Activated naive CD8-positive, alpha-beta T cell treated with anti-CD3 and anti-CD28 coated beads, Interleukin-2, amount 50 U/mL, for 16 hours (primary cell): ENCODE measurements around the gene LITAF.
"Not testable (repeated sequence)": the region's sequence is repeated elsewhere in the genome, so short reads cannot be mapped to it uniquely, and the experiment has no call there.

Experiments used
- DNase-seq: peaks from one replicate; pipeline ENCODE4 v3.0.0-alpha.2; 2020; ENCODE audit warnings: low read depth, low spot score

Gene LITAF

DNA sequence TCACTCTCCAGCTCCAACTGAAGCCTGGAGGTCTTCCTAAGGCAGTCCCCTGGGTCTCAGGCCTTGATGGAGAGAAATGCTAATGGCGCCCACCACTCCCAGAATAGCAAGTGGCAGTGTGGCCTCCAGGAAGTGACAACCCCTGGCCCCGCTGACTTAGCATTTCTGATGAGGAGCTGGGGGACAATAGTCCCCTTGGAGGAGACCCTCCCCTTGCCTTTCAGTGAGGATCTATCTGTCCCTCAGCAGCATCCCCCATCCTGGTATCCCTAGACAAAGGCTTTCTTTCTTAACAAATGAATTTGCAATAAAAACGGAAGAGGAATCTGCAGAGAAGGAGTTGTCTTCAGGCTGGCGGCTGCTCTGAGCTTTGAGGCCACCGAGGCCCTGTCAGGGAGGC is 68.8 kb downstream of the LITAF start:
- no peak for DNase-seq

DNA sequence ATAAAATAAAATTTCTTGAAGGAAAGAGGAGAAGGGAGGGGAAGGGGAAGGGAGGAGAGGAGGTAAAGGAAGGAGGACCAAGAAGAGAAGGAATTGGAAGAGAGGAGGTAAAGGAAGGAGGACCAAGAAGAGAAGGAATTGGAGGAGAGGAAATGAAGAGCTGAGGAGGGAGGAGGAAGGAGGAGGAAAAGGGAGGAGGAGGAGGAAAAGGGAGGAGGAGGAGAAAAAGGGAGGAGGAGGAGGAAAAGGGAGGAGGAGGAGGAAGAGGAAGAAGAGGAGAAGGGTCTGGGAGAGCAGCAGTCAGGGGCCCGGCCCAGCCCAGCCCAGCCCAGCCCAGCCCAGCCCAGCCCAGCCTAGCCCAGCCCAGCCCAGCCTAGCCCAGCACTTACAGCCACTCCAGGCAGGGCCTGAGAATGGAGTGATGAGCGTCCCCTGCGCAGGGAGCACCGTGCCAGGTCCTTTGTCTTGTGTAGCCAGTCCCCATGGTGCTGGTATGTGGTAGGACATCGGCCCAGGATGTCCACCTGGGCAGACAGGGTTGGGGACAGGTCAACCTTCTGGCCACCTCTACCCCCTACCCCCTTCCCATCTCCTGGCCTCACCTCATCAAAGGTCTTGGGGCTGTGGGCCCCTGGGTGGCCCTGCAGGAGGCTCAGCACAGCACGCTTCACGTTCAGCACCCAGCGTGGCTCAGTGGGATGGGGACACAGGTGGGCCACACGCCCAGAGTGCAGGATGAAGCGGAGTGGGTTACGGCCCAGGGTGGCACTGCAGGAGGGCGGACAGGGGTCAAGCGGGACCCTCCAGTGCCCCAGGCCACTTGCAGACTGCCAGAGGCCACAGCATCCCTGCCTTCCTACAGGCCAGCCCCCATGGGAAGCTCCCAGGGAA is 70.9 kb downstream of the LITAF start:
- DNase-seq: no peak

DNA sequence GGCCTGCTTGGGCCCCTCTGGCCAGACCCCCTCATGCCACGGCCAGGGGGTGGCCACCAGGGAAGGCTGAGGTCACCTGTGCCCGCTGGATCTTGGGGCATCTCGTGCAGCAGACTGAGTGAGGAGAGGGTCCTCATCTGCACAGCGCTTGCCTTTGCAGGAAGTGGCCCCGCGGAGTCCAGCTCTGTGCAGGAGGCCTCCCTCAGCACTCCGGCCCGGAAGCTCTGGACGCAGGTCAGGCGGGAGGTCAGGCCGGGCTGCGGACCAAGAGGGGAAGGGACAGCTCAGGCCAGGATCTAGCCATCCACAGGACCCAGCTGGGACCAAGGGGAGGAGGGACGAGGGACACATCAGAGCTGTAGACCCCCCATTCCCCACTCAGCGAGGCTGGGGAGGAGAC is 72.4 kb downstream of the LITAF start:
- no peak for DNase-seq

GRCh38 chr16:11513366-11513765 is 73.4 kb downstream of the LITAF start:
- not testable (repeated sequence) for DNase-seq

- no peak for DNase-seq
These were observed 74.9 kb downstream of the LITAF start for GRCh38 chr16:11511801-11512200.

- no peak for DNase-seq
These were observed 75.4 kb downstream of the LITAF start for GRCh38 chr16:11511328-11511727.

GRCh38 chr16:11510178-11510973 is 76.3 kb downstream of the LITAF start:
- DNase-seq: no peak

GRCh38 chr16:11507991-11508390 is 78.7 kb downstream of the LITAF start:
- DNase-seq: no peak

GRCh38 chr16:11507350-11507749 is 79.4 kb downstream of the LITAF start:
- DNase-seq: no peak

DNA sequence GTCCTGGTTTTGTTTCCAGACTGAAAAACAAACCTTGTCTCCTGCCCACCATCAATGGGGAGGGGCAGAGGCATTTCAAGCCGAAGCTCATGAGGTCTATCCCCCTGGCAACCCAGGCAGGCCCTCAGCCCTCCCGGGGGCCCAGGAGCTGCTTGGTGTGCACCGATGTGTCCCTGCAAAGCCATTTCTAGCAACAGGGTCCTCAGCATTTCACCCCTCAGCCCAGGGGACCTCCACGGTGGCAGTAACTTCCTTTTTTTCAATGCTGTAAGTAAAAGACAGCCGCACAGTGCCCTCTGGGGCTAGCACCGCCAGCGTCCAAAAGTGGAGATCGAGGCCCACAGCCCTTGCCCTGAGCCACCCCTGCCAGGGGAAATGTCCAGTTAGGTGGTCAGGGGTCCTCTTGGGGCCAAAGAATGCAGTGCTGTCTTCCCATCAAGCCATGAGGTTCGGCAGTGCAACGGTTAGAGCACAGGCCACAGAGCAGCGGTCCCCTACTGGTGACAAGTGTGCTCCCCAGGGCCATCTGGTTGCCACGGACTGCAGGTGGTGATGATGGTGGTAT is 79.9 kb downstream of the LITAF start:
- no peak for DNase-seq

GRCh38 chr16:11504261-11504660 is 82.5 kb downstream of the LITAF start:
- DNase-seq: not testable (repeated sequence)

DNA sequence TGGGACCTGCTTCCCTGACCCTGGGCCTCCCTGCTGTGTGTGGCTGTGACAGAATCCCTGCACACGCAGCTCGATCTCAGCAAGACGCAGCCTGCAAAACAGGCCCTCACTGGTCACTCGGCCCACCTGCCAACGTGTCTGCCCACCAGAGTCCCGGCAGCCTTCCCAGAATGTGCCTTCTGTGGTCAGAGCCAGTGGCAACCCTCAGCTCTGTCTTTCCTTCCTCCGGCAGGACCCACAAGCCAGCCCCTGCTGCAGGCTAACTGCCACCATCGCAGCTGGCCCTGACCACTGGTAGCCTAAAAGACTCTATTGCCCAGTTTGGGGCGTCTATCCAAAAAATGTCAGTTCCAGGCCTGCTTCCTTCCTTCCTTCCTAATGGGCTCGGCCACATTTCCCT is 83.2 kb downstream of the LITAF start:
- no peak for DNase-seq

DNA sequence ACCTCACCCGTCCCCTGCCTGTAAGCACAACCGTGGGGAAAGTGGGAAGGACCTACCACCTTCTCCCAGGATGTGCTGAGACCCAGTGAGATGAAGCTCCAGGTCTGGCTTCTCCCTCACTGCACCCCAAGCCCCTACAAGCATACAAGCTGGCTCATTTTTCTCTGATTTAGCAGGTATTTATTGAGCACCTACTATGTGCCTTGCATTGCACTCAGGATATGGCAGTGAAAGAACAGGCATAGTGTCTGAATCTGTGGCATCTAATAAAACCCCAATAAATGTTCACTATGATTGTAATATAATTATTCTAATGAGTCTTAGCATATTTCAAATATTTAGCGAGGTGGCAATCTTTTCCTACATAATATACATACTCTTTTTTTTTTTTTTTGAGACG is 84.5 kb downstream of the LITAF start:
- DNase-seq: no peak

GRCh38 chr16:11501632-11502031 is 85.1 kb downstream of the LITAF start:
- no peak for DNase-seq

DNA sequence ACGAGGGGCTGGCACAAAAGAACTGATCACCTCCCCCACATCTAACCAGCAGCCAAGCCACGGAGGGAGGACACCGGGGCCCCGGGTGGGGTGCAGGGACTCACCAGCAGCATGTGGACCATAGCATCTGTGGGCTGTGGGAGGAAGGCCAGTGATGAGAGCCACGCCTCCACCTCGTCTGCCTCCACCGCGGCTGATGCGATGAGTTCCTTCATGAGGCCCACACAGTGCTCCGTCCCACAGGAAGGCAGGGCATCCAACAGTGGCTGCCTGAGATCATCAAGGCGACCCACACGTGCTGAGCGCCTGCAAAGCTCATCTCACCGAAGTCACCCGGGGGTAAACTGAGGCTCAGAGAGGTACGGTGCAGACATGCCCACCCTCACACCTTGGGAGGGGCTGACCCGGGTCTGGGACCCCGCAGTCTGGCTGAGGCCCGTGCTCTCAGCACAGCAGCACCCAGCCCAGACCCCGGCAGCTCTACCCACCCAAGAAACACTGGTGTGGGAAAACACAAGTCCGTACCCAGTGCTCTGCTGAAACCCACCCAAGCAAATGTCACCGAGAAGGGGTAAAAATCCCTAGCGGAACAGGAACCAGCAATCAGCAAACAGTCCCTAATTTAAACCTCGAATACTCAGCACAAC is 85.9 kb downstream of the LITAF start:
- DNase-seq: no peak

DNA sequence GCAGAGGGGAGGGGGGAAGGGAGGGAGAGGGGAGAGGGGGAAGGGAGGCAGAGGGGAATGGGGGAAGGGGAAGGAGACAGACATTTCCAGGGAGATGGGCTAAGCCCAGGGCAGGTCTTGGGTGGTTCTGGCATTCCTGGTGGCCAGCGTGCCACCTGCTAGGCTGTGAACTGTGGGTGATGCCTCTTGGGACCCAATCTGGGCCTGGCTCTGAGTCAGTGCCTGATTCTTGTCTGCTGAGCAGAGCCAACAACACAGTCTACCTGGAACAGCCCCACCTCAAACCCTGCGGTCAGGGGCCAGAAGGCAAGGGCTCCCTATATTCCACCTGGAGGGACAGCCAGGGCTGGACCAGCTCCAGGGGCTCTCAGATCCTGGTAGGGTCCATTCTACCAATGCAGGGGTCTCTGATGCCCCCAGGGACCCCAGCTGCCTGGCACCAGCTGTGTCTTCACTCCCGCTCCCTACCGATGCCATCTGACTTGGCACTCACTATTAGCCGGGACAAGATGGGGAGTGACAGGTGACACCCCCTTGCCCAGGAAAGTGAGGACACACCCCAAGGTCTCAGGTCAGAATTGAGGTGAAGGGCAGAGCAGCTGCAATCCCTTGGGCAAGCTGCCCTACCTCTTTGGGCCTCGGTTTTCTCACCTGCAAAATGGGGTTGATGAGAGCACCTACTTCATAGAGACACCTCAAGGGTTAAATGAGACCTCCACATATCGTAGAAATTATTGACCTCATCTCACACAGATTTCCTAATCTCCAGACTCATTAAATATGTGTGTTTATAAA is 87.2 kb downstream of the LITAF start:
- no peak for DNase-seq

DNA sequence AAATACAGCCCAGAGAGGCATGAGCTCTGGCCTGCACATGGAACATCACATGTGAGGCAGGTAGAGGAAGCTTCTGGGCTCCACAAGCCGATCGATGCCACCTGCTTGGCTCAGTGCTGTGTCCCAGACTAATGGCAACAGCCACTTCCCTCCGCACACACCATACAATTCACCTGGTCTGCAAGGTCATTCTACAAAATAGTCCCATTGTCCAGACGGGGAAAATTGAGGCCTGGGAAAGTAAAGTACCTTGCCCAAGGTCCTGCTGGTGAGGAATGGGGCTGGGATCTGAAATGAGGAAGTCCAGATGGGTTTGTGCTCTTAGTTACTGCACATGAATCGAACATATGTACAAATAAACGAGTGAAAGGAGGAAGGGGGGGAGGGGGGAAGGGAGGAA is 88.0 kb downstream of the LITAF start:
- DNase-seq: no peak

DNA sequence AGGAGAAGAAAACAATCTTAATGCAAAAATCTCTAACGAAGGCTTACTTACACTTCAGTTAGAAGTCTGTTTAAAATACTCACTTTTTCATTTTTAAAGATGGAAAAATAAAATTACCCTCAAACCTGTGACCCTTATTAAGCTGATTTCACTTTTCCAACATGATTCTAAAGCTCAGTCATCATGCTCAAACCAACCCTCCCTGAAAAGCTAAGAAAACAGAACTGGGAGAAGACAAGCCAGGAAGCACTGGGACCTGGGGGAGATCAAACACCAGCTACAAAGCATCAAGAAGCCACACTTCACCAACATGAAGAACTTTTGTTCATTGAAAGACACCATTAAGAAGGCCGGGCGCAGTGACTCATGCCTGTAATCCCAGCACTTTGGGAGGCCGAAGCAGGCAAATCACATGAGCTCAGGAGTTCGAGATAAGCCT is 88.8 kb downstream of the LITAF start:
- no peak for DNase-seq
